Medulla oblongata (tissue), 1 donor: ENCODE measurements around the gene ARHGEF4.

Source experiments
- DNase-seq: peaks from one replicate; pipeline ENCODE4 v3.0.0-alpha.2; 2015; ENCODE audit errors: extremely low spot score

Gene ARHGEF4

DNA sequence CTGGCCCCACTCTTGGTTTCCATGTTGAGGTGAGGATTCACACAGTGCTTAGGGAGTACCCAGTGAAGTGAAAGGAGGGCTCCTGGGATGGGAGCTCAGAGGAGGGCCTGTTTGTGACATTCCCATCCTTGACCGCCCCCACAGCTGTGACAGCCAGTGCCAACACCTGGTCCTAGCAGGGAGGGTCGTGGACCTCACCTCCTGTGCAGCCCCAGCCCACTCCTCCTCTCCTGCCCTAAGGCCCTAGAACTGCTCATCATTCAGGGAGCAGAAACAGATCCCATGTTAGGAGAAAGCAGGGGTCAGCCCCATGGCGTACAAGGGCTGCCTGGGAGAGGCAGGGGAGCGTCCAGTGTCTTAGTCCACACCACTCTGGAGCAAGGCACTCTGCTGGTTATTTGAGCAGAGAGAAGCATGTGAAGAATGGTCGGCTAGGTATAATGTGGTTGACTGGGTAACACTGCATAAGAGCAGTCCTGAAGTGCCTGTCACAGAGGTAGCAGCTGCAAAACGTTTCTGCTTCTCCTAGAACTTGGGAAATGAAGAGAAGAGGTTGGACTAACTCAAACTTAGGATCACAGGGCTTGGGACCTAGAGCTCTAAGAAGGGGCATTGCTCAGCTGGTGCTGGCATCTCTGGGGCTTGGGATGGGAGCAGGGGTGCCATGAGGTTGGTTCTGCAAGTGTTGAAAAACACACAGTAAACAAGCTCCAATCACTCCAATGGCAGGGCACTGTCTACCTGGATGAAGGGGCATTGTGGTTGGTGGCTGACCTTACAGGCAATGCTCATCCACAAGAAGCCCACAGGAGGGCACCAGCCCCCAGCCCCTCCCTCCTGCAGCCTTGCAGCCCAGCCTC, 200.9 kb downstream of the ARHGEF4 start:
- no peak for DNase-seq

DNA sequence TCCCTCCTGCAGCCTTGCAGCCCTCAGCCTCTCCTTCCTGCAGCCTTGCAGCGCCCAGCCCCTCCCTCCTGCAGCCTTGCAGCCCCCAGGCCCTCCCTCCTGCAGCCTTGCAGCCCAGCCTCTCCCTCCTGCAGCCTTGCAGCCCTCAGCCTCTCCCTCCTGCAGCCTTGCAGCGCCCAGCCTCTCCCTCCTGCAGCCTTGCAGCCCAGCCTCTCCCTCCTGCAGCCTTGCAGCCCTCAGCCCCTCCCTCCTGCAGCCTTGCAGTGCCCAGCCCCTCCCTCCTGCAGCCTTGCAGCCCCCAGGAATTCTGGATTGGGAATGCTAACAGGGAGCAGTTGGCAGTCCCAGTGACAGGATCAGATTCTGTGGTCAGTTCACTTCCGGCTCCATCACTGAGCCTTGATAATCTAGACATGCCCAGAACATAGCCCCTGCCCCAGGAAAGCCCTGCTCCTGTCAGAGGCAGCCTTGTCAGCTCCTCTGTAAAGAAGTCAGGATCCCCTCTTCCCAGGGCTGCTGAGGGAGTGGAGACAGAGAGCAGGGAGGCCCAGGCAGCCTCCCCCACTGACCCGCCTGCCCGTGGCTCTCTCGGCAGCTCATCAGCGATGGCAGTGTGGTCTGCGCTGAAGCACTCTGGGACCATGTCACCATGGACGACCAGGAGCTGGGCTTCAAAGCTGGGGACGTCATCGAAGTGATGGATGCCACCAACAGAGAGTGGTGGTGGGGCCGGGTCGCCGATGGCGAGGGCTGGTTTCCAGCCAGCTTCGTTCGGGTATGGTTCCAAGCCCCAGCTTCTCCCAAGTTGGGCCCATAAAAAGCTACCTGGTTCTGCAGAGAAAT, 201.8 kb downstream of the ARHGEF4 start:
- DNase-seq: no peak

DNA sequence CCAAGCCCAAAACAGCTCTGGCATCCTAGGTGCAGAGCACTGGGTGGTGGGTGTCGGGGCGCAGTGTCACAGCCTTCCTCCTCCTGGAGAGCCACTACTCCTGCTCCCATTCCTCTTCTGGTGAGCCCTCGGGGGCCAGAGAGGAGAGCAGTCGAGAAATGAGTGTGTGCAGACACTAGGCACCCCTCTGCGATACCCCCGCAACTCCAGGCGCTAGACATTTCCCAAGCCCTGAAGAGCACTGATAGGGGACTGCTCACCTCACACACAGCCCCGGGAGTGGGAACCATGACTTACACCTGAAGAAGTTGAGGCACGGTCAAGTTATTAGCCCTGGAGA, 202.4 kb downstream of the ARHGEF4 start:
- DNase-seq: no peak

DNA sequence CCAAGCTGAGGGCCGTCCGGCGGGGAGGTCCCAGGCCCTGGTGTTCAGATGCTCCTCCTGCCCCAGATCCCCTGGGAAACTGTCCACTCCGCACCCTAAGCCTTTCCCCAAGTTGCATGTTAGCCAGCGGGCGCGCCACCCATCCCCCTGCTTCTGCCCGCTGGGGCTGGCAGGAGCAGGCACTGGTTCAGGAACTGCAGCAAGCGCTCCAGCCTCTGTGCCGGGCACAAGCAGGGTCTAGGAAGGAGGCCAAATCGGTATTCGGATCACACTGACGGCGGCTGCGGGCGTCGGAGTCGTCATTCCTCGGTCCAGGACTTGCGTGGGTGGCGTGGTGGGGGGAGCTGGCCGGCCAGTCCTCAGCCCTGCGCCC, 202.8 kb downstream of the ARHGEF4 start:
- DNase-seq: peak; percentile 73

DNA sequence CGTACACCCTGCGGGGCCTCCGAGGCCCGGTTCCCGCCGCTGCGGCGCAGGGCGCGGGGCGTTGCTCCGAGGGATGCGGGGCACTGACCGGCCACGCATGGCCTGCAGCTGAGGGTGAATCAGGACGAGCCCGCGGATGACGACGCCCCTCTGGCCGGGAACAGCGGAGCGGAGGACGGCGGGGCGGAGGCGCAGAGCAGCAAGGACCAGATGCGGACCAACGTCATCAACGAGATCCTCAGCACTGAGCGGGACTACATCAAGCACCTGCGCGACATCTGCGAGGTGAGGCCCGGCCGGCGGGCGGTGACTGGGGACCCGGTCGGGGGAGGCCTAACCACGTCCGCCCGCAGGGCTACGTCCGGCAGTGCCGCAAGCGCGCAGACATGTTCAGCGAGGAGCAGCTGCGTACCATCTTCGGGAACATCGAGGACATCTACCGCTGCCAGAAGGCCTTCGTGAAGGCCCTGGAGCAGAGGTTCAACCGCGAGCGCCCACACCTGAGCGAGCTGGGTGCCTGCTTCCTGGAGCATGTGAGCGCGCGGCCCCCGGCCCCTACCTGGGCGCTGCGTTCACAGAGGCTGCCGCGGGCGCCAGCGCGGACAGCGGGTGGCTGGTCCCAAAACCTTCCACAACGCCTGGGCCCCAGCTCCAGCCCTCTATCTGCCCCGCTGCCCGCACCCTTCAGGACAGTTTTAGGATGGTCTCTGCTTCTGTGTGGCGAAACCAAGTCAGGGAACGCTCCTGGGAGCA, 203.4 kb downstream of the ARHGEF4 start:
- DNase-seq: no peak

DNA sequence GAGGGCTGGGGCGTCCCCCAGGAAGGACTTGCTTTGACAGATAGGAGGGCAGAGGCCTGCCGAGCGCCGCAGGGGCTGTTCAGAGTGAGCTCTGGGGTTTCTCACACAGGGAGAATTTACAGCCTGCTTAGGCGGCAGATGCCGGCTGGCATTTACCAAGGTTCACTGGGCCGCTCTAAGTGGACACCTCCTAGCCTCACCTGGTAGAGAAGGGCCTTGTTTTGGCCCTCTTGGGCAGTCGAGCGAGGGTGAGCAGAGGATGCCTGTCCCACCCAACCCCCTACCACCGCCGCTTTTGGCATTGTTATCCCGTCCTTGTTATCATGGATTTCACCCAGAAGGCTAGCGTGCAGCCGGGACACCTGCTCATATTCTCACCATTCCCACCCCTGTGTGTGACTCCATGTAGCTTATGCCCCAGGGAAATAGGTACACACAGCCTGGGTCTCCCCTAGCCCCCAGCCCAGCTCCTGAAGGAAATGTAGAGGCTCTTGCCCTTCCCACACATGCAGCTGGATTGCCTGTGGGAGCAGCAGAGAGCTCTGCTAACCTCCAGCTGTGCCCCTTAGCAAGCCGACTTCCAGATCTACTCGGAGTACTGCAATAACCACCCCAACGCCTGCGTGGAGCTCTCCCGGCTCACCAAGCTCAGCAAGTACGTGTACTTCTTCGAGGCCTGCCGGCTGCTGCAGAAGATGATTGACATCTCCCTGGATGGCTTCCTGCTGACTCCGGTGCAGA, 204.1 kb downstream of the ARHGEF4 start:
- DNase-seq: no peak

DNA sequence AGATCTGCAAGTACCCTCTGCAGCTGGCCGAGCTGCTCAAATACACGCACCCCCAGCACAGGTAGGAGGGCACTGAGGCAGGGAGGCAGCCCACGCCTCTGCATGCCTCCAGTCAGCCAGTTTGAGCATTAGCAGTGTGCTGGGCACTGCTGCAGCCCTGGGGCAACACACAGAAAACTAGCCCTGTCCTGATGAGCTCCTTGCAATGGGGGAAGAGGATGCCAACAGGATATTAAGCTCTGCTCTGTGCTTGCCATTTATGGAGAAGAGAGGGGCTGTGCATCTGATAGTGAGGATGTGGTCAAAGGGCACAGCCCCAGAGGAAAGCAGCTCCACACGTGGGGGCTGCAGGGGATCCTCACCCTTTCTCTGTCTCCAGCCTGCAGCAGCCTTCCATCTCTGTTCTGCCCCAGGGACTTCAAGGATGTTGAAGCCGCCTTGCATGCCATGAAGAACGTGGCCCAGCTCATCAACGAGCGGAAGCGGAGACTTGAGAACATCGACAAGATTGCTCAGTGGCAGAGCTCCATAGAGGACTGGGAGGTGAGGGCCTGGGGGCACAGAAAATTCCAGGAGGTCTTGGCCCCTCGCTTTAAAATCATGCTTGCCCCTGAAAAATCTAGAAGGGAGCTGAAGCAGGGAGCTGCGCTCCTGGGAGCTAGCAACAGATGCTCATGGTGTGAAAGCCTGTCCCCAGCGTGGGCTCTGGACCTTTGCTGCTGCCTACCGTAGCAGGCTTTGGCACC, 204.9 kb downstream of the ARHGEF4 start:
- no peak for DNase-seq

DNA sequence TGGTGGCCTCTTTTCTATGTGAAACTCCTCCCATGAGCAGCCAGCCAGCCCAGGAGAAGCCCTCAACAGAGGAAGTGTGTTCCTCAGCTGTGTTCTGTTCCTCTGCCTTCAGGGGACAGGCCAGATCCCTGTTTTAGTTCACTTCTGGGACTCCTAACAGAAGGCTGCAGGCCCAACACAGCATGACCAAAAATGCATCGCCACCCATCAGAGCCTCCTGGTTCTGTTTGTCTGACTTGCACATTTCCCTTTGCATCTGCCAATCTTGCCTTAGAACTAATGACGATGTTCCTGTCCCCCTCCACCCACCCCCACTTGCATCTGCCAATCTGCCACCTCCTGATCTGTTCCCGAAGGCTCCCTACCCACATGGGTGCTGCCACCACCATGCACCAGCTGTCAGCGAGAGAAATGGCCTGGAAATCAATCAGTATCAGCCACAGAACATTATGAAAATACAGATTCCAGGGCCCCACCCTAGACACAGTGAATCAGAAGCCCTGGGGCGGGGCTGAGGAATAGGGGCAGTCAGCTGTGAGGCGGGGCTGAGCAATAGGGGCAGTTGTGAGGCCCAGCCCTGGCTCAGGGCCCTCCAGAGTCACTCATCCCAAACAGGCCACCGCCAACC, 205.5 kb downstream of the ARHGEF4 start:
- no peak for DNase-seq

DNA sequence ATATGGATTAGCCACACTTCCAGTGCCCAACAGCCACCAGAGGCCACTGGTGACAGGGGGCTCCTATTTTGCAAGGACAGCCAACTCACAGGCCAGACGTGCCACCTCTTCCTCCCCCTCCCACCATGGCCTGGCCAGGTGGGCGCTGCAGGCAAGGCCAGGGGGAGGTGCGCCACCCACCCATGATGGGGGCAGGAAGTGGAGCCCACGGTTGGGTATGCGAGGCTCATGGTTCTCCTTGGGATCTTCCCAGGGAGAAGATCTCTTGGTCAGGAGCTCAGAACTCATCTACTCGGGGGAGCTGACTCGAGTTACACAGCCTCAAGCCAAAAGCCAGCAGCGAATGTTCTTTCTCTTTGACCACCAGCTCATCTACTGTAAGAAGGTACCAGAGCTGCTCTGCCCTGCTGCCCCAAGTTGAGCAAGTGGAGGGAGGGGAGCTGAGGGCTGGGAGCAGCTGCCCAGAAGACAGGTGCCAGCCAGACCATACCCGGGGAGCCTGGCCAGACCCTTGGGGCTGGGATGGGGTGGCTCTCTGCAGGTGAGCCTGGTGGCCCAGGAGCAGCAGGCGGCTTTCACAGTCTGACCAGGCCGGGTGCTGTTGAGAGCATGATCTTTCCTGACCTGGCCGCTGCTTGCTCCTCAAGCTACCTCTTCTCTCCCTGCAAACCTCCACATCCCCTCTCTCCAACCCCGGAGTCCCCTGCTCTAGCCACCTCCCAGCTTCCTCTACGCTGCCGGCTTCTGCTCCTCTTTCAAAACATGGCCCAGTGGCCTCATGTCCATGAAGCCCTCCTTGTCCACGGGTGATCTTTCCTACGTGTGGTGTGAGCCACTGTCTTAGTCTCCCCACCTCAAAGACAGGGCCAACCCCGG, 206.7 kb downstream of the ARHGEF4 start:
- DNase-seq: no peak

DNA sequence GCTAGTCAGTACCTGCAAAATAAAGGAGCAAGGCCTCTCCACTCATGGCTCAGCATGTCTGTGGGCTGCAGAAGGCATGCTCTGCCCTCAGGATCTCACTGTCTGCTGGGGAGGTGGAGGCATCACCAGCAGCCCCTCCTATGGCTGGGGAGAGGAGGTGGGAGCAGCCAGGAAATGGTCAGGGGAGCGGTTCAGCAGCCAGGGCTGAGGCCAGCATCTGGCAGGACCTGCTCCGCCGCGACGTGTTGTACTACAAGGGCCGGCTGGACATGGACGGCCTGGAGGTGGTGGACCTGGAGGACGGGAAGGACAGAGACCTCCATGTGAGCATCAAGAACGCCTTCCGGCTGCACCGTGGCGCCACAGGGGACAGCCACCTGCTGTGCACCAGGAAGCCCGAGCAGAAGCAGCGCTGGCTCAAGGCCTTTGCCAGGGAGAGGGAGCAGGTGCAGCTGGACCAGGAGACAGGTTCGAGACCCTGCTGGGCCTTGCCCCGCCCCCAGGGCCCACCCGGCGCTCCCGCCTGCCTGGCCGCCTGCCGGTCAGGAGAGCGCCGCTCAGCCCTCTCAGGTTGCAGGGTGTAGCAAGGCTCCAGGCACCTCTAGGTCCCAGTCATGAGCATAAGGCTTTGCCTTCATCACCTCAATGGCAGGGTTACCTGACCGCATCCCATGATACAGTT, 207.5 kb downstream of the ARHGEF4 start:
- no peak for DNase-seq

DNA sequence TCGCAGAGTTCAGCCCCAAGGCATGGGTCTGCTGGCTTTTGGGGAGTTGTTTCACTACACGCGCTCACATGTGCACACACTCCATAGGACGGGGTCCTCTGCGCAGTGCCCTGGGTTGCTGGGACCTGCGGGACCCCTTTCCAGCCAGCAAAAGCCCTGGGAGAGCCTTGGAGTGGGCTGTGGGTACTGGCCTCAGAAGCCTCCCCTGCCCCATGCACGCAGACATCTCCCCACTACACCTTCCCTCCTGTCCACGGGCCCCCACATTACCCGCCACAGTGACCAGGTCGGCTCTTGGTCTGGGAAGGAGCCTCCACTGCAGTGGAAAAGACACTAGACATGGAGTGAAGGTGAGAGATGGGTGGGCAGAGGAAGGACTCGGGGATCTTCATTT, 208.0 kb downstream of the ARHGEF4 start:
- no peak for DNase-seq

DNA sequence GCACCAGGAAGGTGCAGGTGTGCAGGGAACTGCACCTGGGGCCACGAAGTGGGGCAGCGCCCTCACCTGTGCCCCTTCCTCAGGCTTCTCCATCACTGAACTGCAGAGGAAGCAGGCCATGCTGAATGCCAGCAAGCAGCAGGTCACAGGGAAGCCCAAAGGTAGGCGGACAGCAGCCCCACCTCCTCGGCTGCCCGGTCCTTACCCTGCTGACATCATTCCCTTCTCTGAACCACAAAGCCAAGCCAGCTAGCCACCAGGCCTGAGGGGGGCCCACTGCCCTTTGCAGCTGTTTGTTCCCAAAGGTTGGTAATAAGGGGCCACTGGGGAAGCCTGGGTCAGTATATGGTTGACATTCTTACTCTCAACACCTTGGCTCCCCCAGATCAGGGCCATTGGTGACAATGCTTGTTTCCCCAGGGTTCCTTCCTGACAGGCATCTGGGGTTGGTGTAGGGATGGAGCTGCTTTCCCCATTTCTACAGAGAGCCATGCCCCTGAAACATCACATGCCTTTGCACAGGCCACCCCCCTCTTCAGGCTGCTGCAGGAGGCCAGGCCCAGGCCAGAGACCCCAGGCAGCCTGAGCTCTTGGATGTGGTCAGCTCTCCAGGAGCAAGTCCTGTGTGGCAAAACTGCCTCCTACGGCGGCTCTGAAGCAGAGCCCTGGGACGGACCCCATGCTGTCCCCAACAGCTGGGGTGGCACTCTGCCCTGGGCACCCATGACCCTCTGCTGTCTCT, 208.7 kb downstream of the ARHGEF4 start:
- no peak for DNase-seq

DNA sequence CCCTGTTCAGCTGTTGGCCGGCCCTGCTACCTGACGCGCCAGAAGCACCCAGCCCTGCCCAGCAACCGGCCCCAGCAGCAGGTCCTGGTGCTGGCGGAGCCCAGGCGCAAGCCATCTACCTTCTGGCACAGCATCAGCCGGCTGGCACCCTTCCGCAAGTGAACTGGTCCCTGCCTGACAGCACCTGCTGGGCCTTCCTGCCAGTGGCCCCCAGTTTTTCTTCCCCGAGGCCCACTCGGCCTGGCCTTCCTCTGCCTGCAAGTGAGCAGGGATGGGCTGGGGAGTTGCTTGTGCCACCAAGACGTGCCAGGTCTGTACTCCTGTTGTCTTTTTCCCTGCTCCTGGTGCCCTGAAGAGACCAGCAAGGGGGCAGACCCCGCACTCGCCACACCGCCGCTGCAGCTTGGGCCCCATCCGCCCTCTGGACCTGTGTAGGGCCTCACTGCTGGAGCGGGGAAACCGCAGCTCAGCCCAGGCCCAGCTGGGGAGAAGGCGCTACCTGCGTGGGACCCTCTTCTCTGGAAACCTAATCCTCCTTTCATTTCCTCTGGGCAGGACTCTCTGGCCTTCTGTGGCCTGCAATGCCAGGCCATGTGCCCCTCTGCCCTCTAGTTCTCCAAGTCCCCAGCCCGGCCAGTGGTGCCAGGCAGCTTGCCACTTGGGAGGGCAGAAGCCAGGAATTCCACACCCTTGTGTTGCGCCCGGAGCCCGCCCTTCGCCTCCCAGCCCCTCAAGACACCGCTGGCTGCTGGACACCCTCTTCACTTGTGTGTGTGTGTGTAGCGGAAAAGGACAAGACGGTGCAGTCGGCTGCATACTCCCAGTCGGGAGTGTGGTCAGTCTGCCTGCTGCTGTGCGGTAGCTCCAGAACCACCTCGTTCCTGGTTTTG, 209.6 kb downstream of the ARHGEF4 start:
- DNase-seq: peak; percentile 47

DNA sequence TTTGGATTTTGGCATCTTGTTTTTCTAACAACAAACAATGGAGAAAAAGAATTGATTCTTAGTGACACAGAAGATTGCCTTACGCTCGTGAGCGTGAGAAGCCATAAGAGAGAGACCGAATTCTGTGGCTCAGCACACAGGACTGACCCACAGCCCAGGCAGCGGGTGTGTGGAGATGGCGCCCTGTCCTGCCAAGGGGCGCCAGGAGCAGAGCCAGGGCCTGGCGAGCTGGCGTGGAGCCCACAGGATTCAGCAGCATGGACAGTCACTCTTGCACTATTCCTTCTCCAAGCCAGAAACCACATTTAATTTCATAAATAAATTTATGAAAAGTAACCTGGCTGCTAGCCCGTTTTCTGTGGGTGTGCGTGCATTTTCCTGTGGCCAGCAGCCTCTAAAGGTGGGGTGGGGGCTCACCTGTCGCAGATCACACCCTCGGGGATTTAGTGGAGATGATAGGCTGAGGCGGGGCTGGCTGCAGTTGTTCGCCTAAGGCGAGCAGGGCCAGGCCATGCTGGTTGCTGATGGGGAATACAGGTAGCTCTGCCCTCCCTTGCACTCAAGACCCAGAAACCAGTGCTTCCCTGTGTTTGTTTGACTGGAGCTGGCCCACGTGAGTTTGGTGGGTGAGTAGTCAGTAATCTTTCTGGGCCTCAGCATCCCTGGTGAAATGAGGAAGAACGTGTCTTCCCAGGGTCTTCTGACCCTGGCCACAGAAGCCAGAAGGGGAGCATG, 210.4 kb downstream of the ARHGEF4 start:
- DNase-seq: peak; percentile 38

DNA sequence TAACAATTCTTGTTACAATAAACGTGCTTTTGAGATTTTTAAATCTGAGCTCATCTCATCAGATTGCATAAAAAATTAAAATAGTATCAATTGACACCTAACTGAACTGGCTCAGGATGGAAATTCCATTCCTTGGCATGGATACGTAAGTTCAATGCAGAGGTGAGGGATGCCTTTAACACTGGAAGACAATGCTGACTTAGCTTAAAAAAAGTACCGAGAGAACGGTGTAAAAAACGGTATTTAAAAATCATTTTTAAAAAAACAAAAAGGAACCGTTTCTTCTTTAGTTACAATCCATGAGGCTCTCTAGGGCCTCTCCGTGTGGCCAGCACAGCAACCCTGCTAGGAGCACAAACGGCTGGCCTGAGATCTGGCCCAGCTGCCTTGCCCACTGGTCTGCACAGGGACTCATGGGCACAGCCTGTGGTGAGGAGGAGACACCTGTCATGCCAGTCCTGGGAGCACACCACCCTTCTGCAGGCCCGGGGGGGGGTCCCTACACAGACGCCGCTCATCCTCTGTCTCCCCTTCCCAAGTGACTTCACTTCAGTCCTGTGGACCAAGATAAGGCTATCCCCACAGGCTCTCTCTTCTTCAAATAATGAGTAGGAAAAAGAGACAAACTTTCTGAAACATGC, 211.3 kb downstream of the ARHGEF4 start:
- no peak for DNase-seq

DNA sequence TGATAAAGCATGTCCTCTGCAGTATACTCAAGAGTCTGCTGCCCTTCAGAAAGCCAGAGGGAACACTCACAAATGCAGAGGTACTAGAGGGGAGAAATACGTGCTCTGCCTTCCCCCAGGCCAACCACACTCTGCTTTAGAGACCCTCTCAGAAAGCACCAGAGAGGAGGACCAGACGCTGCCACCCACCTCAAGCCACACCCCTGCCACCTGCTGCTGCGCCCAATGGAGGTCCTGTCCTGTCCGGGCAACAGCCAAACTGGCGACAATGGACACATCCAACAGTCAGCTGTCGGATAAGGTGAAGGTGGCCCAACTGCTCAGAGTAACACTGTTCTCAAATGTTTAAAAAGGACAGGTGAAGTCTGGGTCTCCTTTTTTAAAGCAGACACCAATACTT, 211.9 kb downstream of the ARHGEF4 start:
- no peak for DNase-seq
